SK-N-DZ (cell line): Measurements from ENCODE around the gene NTM.

Experiments
- DNase-seq: peaks from one replicate; pipeline ENCODE4 v3.0.0-alpha.2; 2015; ENCODE audit warnings: low spot score

NTM gene

DNA sequence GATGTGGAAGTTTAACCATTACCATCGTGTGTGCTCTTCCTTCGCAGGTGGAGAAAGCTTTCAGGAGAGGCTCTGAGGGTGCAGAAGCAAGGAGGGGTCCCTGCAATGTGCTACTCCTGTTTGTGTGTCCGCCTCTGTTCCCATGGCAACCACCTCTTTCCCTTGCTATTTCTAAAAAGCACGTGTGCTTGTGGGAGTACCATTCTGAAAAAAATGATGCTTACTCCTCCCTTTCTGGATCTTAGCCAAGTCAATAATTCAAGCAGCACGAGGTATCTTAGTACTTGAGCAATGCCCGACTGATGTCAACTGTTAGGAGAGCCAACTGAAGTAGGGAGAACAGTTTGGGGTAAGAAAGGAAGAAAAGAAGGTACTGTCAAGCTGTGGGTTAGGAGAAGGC is 628.7 kb downstream of the NTM start:
- DNase-seq: no peak

DNA sequence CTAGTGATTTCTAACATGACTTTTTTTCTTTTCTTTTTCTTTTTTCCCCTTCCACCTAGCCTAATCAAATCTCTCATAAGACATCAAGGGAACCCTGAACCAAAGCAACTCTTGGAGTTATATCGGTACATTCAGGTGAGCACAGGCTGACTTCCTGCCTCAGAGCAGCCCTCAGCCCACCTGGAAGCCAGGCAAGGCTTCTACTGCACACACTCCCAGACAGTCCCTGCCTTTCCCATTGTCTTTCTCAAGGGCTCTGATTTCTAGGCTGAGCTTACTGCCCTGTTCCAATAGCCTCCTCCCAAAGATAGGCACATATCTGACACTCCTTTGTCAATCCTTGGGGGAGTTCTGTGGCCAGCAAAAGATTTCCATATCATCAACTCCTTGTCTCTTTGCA is 629.5 kb downstream of the NTM start:
- no peak for DNase-seq

DNA sequence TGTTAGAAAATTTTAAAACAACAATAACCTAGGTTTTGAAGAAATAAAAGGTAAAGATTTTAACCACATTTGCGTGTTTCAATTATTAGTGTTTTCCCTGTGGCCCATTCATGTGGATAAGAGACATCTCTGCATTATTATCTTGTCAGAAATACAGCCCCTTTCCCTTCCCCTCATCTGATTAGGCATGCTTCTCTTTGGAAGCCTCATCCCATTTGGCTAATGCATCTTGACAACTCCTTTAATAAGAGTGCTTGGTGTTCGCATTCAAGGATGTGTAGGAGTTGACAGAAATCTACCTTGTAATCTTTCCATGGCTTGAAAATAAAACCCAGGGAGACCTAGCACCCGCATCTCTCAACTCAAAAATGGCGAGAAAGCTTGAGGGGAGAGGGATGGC is 635.5 kb downstream of the NTM start:
- DNase-seq: no peak

DNA sequence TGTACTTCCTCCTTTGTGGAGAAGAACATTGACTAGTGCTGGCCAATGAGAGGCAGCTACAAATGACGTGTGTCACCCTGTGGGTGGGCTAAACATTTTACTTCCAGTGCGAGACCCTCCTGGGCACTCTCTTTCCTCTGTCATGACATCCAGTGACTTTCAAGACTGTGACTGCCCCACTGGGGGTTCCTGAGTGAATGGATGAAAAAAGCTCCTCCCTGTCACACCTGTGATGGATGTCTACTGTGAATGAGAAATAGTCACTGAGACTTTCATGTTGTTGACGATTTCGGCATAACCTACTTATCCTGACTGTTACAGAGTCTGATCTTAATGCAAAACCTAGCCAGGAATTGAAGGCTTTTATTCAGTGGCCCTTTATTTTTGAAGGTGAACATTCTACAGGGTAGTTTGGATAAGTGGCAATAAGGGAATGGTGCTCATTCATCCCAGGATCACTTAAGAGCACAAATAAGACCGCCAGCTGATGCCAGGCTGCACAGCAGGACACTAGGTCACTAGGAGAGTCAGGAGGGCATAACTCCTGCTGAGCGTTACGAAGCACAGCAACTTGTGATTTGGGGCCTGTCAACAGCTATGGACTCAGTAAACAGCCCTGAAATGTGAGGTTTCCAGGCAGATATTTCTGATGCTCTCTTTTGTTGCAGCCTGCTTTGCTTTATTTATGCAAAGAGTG is 636.6 kb downstream of the NTM start:
- no peak for DNase-seq

DNA sequence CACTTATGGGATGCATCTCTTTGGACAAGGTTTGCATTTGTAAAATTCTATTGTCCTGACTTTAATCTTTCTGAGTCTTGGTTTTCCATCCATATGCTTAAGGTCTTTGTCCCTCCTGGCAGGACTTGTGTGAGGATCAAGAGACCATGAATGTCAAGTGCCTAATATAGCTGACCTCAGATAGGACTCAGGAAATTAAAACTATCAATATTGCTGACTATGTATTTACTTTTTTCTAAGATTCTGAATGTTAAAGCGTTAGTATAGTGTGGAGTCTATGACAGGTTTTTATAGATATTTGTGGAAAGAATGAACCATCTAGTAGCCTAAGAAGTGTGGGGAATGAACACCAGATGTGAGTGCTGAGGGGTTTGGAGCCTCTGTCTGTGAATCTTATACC is 637.8 kb downstream of the NTM start:
- no peak for DNase-seq

DNA sequence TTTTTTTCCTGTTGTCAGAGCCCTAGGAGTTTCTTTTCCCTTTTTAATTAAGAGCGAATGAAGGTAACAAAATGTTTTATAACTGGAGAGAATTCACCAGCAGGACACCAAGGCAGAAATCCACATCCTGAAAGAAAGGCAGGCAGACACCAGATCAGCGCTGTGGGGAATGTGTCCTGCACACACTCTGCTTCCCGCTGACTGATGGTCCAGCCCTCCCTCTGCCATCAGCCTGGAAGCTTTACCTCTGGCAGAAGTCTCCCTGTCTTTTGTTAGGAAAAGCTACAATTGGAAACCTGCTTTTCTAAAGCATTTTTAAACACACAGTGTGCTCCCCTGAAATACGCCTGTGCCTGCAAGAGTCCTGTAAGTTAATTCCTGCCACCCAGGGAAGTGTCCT is 638.5 kb downstream of the NTM start:
- no peak for DNase-seq

DNA sequence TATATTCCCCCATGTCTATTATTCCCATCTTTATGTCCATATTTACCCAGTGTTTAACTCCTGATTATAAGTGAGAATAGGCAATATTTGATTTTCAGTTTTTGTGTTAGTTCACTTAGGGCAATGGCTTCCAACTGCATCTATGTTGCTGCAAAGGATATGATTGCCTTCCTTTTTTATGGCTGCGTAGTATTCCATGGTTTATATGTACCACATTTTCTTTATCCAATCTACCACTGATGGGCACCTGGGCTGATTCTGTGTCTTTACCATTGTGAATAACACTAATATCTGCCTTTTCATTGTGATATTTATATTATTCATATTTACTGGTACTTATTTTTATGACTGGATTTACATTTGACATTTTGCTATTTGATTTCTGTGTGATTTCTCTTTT is 649.6 kb downstream of the NTM start:
- DNase-seq: no peak

DNA sequence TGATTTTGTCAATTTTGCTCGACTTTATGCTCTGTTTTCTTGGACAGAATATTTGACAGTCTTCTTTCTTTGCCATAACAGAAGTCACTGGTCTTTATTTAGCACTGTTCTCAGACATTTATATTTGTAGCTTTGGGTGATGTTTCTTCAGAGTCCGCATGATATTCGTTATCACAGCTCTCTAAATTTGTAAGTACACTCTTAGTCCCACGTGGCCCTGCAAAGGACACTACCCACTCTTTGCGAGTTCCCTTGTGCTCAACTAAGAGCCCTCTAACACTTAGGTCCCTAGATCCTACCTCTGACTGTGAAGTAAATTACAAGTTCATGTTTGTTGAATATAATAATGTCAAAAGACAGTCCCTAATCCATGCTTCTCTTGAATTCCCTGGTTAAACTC is 651.9 kb downstream of the NTM start:
- DNase-seq: no peak

DNA sequence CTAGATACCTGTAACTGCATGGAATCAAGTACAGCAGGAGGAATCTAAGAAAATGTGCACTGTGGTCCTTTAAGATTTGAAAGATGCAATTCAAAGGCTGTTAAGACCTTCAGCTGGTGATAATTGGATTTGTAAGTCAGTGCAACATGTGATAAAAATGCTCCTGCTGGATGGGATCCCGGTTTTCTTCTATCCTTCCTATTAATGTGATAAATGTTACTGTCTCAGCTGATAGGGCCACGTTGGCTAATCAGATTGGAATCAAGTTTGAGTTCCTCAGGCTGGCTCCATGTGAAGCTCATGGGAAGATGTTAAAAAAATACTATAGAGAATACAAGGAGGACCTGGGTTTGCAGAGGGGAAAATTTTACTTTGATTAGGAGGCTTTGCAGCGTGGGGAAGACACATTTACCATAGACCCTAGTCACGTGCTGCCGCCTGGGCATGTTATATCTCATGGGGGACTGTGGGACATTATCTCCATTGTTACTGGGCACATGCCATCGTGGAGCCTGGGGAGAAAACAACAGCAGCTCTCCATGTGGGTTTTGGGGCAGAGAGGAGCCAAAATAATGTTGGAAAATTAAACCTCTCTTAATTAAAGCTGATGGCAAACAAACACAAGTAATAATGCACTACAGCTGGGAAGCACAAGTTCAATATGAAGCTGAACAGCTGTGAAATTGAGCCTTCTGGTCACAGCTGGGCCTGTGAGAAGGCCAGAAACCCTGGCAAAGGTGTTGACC is 652.5 kb downstream of the NTM start:
- DNase-seq: no peak

DNA sequence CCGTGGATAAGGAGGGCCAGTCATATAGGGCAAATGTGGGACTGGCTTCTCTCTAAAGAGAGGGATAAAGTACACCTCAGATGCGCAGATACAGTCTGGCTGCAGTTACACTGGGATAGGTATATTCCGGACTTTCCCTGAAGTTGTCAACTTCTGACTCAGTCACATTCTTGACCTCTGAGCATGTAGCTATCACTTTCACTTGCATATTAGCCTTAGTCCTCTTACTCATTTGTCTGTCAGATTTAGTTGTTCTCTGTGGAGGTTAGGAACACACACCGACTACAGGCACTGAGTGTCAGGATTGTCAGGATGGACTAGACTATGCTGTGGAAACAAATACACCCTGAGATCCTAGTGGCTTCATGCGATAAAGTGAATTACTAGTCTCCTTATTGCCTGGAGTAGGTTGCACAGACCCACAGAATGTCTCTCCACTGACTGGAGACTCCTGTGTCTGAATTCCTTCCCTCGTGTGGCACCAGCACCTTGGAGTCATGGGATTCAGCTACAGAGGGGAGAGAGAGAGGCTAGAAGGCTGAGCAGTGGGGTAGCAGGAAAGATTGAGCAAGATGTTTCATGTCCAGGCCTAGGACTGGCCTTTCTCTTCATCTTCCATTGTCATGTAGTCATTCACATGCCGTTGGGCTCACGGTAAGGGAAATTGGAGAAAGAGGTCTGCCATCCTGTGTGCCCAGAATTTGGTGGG is 654.3 kb downstream of the NTM start:
- DNase-seq: no peak

DNA sequence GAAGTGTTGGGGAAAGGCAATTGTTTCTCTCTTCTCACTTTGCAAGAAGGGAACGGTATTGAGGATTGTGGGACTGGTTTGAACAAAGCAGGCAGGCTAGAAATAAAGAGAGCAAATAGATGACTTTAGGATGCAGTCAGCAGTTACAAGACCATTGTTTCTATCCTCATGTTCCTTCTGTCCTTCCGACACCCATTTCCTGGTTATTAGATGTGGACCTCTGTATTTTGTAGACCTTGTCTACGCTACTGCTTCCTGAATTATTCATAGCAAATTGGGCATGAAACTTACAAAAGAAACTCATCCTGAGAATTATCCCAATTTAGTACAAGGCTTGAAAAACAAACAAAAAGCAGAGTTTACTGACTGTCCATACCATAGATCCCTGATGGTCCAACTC is 656.3 kb downstream of the NTM start:
- no peak for DNase-seq

DNA sequence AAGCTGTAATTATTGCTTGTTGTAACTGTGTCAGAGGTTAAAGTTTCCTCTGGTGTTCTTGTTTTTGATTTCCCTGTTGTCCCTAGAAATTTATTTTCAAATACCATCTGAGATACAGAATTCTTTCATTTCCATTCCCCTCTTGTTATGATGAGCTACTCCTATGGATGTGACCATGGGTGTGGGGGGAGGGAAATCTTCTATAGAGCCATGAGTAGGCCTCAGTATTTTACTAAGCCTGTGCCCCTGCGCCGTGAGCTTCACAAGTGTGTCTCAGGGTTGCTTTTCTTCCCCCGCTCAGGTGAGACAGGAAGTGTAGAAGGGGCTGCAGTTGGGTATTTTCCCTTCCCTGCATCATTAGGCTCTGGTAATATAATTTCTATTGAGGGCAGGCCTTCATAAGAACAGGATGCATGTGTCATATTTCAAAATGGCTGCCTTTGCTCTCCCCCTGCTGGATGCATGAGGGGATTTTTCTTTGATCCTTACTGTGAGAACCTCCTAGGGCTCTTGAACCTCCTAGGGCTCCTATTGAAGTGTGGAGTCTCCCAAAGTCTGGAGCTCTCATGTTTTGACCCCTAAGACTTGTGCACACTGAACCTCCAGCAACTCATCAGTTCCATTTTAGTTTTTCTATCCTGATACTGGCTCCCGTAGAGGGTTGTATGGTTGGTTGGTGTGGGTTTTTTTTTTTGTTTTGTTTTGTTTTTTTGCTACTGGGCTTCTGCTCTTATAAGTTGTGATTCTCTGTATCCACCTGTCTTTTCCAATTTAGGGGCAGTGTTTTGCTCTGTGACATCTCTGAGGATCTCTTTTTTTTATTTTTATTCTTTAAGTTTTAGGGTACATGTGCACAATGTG is 658.2 kb downstream of the NTM start:
- DNase-seq: no peak

DNA sequence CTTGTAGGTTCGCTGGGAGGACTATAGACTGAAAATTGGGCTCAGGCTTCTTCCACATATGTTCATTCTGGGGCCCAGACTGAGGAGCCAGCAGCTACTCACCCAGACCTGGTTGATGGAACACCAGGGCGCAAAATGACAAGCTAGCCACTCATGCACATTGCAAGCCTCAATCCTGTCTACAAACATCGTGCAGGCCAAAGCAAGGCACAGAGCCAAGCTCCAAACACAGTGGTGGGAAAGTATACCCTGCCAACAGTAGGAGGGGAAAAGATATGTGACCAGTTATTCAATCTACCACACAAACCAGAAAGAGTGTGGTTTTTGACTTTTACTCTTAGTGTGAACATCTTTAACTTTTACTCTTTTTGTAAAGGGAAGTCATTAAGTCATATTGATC is 660.5 kb downstream of the NTM start:
- DNase-seq: no peak

DNA sequence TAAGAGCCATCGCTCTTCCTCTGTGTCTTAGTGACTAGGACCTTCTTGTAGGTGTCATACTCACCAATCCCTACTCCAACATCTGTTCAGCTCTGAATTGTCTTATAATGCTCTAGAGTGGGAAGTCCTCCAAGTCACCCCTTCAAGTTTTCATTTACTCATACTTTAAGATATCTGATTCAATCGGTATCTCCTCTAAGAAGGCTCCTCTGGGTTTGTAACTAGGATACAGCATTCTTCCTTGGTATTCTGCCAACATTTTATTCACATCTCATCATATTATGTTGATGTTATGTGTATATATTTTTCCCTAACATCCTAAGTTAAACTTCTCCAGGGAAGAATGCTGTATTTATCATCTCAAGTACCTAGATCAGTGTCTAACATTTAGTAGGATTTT is 662.1 kb downstream of the NTM start:
- no peak for DNase-seq

DNA sequence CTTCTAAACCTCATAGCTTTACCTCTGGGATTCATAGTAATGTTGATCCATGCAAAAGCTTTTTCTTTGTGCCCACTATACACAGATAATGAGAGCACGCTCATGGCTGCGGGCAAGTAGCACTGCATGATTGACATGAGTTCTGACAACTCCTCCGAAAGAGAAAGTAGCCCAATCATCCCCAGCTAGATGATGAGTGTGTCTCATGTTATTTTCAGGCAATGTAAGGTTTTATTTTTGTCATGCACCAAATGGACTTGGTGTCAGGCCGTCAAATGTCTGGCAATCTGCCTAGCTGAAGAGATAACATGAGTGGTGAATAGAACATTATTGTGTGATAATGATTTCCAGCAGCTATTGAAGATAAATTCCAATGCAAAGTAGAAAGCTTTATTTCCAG is 662.6 kb downstream of the NTM start:
- no peak for DNase-seq

DNA sequence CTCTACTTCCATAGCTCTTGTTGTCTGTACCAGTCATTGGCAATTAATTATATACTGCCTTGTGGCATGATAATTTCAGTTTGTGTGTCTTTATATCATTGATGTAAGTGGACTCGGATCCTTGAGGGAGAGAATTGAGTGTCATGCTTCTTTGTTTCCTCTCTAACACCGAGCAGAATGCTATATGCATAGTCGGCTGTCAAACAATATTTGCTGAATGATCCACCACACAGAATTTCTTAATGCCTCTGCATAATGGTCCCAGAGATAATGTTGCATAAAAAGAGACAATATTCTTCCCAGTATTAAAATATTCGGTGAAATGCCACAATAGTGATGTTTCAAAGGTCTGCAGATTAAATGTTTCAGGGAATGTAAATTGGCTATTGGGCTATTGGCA is 664.8 kb downstream of the NTM start:
- no peak for DNase-seq

DNA sequence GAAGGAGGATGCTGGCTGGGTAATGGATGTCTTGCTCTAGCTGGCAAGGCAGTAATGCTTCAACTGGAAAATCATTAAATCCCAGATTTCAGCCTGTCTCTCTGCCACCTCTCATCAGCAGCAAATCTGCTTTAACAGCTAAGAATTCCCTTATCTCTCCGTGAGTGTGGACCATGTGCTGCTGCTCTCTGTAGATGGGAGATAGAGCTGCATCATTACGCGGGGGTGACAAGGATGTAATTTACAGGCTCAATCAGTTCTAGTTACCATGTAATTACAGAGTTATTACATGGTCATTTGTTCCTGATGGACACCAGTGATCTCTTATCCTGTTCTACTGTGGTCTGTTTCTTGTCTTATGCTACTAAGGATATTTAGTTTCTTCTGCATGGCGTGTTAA is 665.4 kb downstream of the NTM start:
- peak; percentile 0 for DNase-seq

DNA sequence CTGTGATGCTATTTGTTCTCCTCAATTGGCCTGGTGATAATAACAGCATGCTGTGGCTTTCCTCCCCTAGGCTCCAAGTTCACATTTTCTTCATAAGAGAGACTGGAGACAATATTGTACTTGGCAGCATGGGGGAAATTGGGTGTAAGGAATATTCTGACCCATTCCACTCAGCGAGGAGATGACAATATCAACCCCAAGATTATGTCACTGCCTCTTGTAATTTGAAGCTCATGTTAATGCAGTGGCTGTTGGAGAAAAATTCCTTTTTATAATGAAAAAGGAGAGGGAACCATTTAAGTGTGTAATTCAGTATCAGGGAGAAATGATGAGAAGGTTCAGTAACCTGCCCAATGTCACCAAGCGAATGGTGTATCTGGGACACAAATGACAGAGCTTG is 665.8 kb downstream of the NTM start:
- no peak for DNase-seq

DNA sequence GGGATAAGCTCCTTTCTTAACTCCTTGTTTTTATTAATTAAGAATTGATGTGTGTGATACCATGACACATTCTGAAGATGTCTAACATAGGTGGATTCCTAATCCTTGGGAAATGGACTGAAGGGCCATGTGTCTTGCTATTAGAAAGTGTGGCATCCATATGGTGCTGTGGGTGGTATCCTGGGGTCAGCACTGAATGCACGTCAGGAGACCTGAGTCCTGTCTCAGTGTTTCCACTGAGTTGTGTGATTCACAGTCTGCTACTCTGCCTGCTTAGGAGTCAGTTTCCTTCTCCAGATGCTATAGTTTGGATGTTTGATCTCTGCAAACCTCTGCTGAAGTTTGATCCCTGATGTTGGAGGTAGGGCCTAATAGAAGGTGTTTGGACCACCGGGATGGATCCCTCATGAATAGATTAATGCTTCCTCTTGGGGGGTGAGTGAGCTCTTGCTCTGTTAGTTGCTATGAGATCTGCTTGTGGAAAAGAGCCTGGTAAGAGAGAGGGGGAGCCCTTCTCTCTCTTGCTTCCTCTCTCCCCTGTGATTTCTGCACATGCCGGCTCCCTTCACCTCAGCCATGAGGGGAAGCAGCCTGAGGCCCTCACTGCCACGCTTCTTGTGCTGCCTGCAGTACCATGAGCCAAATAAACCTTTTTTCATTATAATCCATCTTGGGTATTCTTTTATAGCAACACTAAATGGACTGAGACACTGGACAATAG is 666.5 kb downstream of the NTM start:
- no peak for DNase-seq

DNA sequence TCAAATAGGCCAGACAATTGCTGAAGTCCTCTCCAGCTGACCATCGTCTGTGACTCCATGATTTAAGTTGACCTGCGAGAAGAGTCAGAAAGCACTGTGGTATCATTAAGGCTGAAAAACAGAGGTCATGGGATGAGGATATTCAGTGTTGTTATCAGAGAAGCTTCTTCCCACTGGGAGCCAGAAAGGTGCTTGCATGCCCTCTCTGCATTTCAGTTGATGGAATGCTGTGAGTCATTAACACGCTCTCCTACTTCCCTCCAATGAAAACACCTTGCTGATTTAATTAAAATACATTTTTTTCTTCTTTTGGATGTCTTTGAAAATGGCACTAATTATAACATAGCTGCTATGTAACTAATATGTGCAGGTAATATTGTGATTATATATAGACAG is 667.0 kb downstream of the NTM start:
- no peak for DNase-seq

DNA sequence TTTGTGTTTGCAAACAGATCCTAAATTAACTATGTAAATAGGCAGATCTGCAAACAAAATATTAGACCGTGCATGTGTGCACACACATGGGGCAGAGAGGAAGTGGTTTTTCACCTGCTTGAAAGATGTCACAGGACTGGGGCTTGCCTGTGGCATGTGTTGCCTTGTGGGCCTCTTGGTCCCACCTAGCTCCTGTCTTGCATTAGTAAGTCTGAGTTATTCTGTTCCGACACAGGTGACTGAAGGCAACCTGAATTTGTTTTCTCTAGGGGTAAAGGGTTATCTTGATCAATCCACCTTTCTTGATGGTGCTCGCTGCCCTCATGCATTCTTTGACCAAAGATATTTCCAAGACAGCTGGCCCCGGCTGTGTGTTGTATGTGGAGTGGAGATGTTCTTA is 667.5 kb downstream of the NTM start:
- no peak for DNase-seq
